Skeletal muscle tissue (tissue), 5 donors: ENCODE results near the gene DENR. TPM values are rescaled to one million over a fixed set of nuclear protein-coding genes. Genes with fewer than 3 reads are reported as not detected.

Experiments used
- H3K27ac ChIP-seq: one replicate; pipeline ENCODE4 v1.7.0; 2013; ENCODE audit warnings: mild to moderate bottlenecking, low read depth, low read length, inconsistent platforms
- H3K27me3 ChIP-seq, 3 donors: one replicate each; pipeline ENCODE4 v1.7.0; 2013; ENCODE audit warnings: low read length in 3 of 3; ENCODE audit not compliant: control insufficient read depth in 3 of 3, insufficient read depth in 3 of 3
- H3K36me3 ChIP-seq, 3 donors: one replicate each; pipeline ENCODE4 v1.7.0; 2013; ENCODE audit warnings: low read length in 3 of 3; ENCODE audit not compliant: control insufficient read depth in 3 of 3, insufficient read depth in 3 of 3
- H3K4me1 ChIP-seq, 3 donors: one replicate each; pipeline ENCODE4 v1.7.0; 2013; ENCODE audit warnings: low read length in 3 of 3, mild to moderate bottlenecking in 3 of 3; ENCODE audit not compliant: control insufficient read depth in 3 of 3, insufficient read depth in 3 of 3
- H3K4me3 ChIP-seq, 3 donors: one replicate each; pipeline ENCODE4 v1.7.0; 2013; ENCODE audit warnings: low read length in 3 of 3
- H3K9ac ChIP-seq, 3 donors: one replicate each; pipeline ENCODE4 v1.7.0; 2013; ENCODE audit warnings: low read length in 3 of 3, mild to moderate bottlenecking in 3 of 3, moderate library complexity in 2 of 3, low read depth in 1 of 3
- H3K9me3 ChIP-seq, 3 donors: one replicate each; pipeline ENCODE4 v1.7.0; 2013; ENCODE audit warnings: low read length in 3 of 3; ENCODE audit not compliant: control insufficient read depth in 3 of 3
- small RNA-seq: library from RNA; depleted of rRNA; stranded (forward); fragments of <200 nt; gene quantifications from one replicate; pipeline ENCODE3, GENCODE V24; 2014
- total RNA-seq: library from RNA; depleted of rRNA; stranded (reverse); fragments of >200 nt; gene quantifications from one replicate; pipeline ENCODE4 v1.2.3, GENCODE V29; 2014
- donor health status: Osteomylitis.

Gene DENR
- total RNA-seq, 1 donor from 2014 or later = 25.1 TPM

- Histone ChIP-seq H3K4me1 (no peaks in the 10 kb centered on the region), H3K36me3 (peaks cover 0 to 2% (median 0%) of the 10 kb centered on the region in 3 donors), H3K9me3 (no peaks in the 10 kb centered on the region), H3K9ac (no peak overlapping the region), H3K27me3 (no peaks in the 10 kb centered on the region), H3K27ac (no peak overlapping the region), H3K4me3 (no peak overlapping the region)
Measured at GRCh38 chr12:122811777-122812176, 59.2 kb downstream of the DENR start.

GRCh38 chr12:122813310-122813713, 60.7 kb downstream of the DENR start:
- no peaks in the 10 kb centered on the region for H3K27me3 ChIP-seq
- H3K4me1 ChIP-seq = no peaks in the 10 kb centered on the region
- H3K4me3 ChIP-seq = no peak overlapping the region
- no peak overlapping the region for H3K27ac ChIP-seq
- no peak overlapping the region for H3K9ac ChIP-seq
- no peaks in the 10 kb centered on the region for H3K9me3 ChIP-seq
- no peaks in the 10 kb centered on the region for H3K36me3 ChIP-seq

- Histone ChIP-seq H3K4me1 (no peaks in the 10 kb centered on the region), H3K27me3 (no peaks in the 10 kb centered on the region), H3K4me3 (no peak overlapping the region), H3K27ac (no peak overlapping the region), H3K9ac (no peak overlapping the region), H3K36me3 (no peaks in the 10 kb centered on the region), H3K9me3 (no peaks in the 10 kb centered on the region)
Measured at GRCh38 chr12:122819209-122819785, 66.7 kb downstream of the DENR start.

GRCh38 chr12:122820138-122820537, 67.5 kb downstream of the DENR start:
- H3K36me3 ChIP-seq = no peaks in the 10 kb centered on the region
- H3K9ac ChIP-seq = no peak overlapping the region
- no peaks in the 10 kb centered on the region for H3K27me3 ChIP-seq
- H3K9me3 ChIP-seq = no peaks in the 10 kb centered on the region
- no peak overlapping the region for H3K4me3 ChIP-seq
- no peak overlapping the region for H3K27ac ChIP-seq
- H3K4me1 ChIP-seq = no peaks in the 10 kb centered on the region

Small RNA genes within 50 kb of the gene (small RNA-seq; reads per million reads assigned to genes)
- gene AC026333.2 = not detected
- not detected for gene RF00019

Other genes starting within 250 kb of the DENR start
- 37.1 TPM for gene RSRC2, start 225.9 kb upstream of the DENR start, total RNA-seq
- 18.8 TPM for gene KNTC1, start 225.6 kb upstream of the DENR start, total RNA-seq
- gene HCAR2, start 49.5 kb upstream of the DENR start, total RNA-seq = 1.6 TPM
- gene HCAR3, start 36.0 kb upstream of the DENR start, total RNA-seq = not detected
- gene HCAR1, start 22.0 kb upstream of the DENR start, total RNA-seq = 0.52 TPM
- 2.6 TPM for gene CCDC62, start 21.7 kb downstream of the DENR start, total RNA-seq
- gene HIP1R, start 82.6 kb downstream of the DENR start, total RNA-seq = 6.3 TPM
- 11.5 TPM for gene VPS37B, start 143.3 kb downstream of the DENR start, total RNA-seq
- gene ABCB9, start 213.6 kb downstream of the DENR start, total RNA-seq = 2.6 TPM
- gene OGFOD2, start 222.4 kb downstream of the DENR start, total RNA-seq = 4.2 TPM
- 93.4 TPM for gene ARL6IP4, start 227.9 kb downstream of the DENR start, total RNA-seq